IPS DF 6.9 (cell line): Measurements from ENCODE around the gene PI4KB.
A peak's percentile ranks its signal among the peaks of the same experiment; 100 is the strongest.
"Not testable (repeated sequence)": the region's sequence is repeated elsewhere in the genome, so short reads cannot be mapped to it uniquely, and the experiment has no call there.

ENCODE experiments used
- DNase-seq: peaks from one replicate; pipeline ENCODE4 v3.0.0-alpha.2; 2013; ENCODE audit warnings: low read depth, low spot score
- H3K27ac ChIP-seq: one replicate; pipeline ENCODE4 v1.5.1; 2013; ENCODE audit warnings: low read length, control low read depth
- H3K27me3 ChIP-seq: 2 replicates; pipeline ENCODE4 v1.6.1; 2013; ENCODE audit warnings: mild to moderate bottlenecking, low read length; ENCODE audit not compliant: control insufficient read depth, insufficient read depth
- H3K36me3 ChIP-seq: 2 replicates; pipeline ENCODE4 v1.6.1; 2013; ENCODE audit warnings: low read length; ENCODE audit not compliant: control insufficient read depth, insufficient read depth
- H3K4me1 ChIP-seq: 2 replicates; pipeline ENCODE4 v1.6.1; 2013; ENCODE audit warnings: low read length; ENCODE audit not compliant: control insufficient read depth, insufficient read depth
- H3K4me3 ChIP-seq: 2 replicates; pipeline ENCODE4 v1.5.1; 2013; ENCODE audit warnings: mild to moderate bottlenecking, low read length
- H3K9me3 ChIP-seq: 2 replicates; pipeline ENCODE4 v1.6.1; 2013; ENCODE audit warnings: low read length, inconsistent platforms; ENCODE audit not compliant: control insufficient read depth, insufficient read depth
- WGBS: extraction: QIAGEN DNeasy Blood & Tissue Kit; methylation state at CpG from one replicate; pipeline ENCODE4 v1.1.7; 2013; ENCODE audit warnings: mixed read lengths, missing lambda C conversion rate; ENCODE audit not compliant: insufficient read length, insufficient coverage; 5-methylcytosine and 5-hydroxymethylcytosine counted together

The PI4KB gene

GRCh38 chr1:151287767-151288500 lies 39.3 kb downstream of the PI4KB start:
- Histone ChIP-seq H3K27ac (no peak overlapping the region), H3K36me3 (peaks cover 50% of the 10 kb centered on the region), H3K4me1 (0 out of 2 replicates have a peak, but pooled peaks cover 5% of the 10 kb centered on the region), H3K27me3 (no peaks in the 10 kb centered on the region), H3K4me3 (no peak overlapping the region), H3K9me3 (no peaks in the 10 kb centered on the region)
- WGBS, result no CpG with 5 or more reads among the region's 22 CpGs
- DNase-seq, result no peak

GRCh38 chr1:151287341-151287699 lies 39.9 kb downstream of the PI4KB start:
- Histone ChIP-seq H3K27ac (no peak overlapping the region), H3K27me3 (no peaks in the 10 kb centered on the region), H3K4me3 (no peak overlapping the region), H3K4me1 (0 out of 2 replicates have a peak, but pooled peaks cover 5% of the 10 kb centered on the region), H3K9me3 (no peaks in the 10 kb centered on the region), H3K36me3 (peaks cover 46% of the 10 kb centered on the region)
- no CpG with 5 or more reads among the region's 7 CpGs for WGBS
- no peak for DNase-seq

- no peak for DNase-seq
- no peak overlapping the region for H3K4me3 ChIP-seq
- H3K36me3 ChIP-seq, result peaks cover 46% of the 10 kb centered on the region
- WGBS, result no CpG with 5 or more reads among the region's 10 CpGs
- H3K9me3 ChIP-seq, result no peaks in the 10 kb centered on the region
- H3K27me3 ChIP-seq, result no peaks in the 10 kb centered on the region
- H3K27ac ChIP-seq, result no peak overlapping the region
- 0 out of 2 replicates have a peak, but pooled peaks cover 5% of the 10 kb centered on the region for H3K4me1 ChIP-seq
These were observed 40.4 kb downstream of the PI4KB start for GRCh38 chr1:151286619-151287340.

- H3K9me3 ChIP-seq, result no peaks in the 10 kb centered on the region
- no peak overlapping the region for H3K27ac ChIP-seq
- no peak overlapping the region for H3K4me3 ChIP-seq
- no peak for DNase-seq
- no peaks in the 10 kb centered on the region for H3K27me3 ChIP-seq
- peaks cover 26% of the 10 kb centered on the region for H3K36me3 ChIP-seq
- H3K4me1 ChIP-seq, result 0 out of 2 replicates have a peak, but pooled peaks cover 5% of the 10 kb centered on the region
- WGBS, result no CpG with 5 or more reads among the region's 2 CpGs
These were observed 43.1 kb downstream of the PI4KB start for GRCh38 chr1:151284013-151284577.

DNA sequence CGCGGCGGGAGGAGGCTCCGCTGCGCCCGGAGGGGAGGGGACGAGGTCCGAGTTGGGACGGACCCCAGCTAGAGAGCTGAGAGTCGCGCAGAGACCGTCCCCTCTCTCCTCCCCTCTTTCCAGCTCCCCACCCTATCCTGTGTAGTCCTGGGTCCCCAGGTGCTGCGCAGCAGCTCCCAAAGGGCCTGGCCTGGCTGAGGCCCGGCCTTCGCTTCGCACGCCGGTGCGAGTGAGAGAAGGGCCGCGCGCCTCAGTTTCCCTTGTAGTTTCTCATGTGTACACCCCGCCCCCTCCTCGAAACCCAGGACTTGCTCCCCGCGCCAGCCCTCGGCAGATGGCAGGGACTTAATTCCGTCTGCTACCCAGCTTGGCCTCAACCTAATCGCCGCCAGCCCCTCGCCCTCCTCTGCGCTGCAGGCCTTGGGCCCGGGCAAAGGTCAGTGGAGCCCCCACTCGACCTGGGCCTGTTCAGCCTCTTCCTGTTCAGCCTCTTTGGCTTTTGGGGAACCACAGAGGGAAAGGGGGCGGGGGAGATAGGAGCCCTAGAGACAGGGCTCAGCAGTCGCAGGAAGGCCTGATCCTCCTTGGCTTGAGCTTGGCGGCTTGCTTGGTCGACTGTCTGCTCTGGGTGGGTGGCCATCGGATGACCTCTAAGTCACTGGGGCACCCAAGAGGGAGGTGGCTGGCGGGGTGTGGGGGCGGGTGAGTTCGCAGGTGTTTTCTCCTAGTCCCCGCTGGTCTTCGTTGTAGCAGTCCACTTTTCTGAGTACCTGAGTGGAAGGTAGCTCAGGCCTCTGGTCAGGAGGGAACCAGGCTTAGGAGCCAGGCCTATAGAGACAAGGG lies 44.1 kb downstream of the PI4KB start:
- no peak overlapping the region for H3K27ac ChIP-seq
- no peaks in the 10 kb centered on the region for H3K9me3 ChIP-seq
- 0 out of 2 replicates have a peak, but pooled peaks cover 5% of the 10 kb centered on the region for H3K4me1 ChIP-seq
- WGBS, result no CpG with 5 or more reads among the region's 44 CpGs
- H3K4me3 ChIP-seq, result peak overlapping the region; percentile 79
- no peak for DNase-seq
- peaks cover 19% of the 10 kb centered on the region for H3K36me3 ChIP-seq
- no peaks in the 10 kb centered on the region for H3K27me3 ChIP-seq

- WGBS, result no CpG with 5 or more reads among the region's 74 CpGs
- Histone ChIP-seq H3K27me3 (no peaks in the 10 kb centered on the region), H3K4me3 (peak within 1 kb of the TSS; percentile 79), H3K36me3 (peaks cover 10% of the 10 kb centered on the region), H3K9me3 (no peaks in the 10 kb centered on the region), H3K27ac (no peak within 1 kb of the TSS), H3K4me1 (0 out of 2 replicates have a peak, but pooled peaks cover 5% of the 10 kb centered on the region)
- peak; percentile 99 for DNase-seq
These were observed 45.0 kb downstream of the PI4KB start, which contains the start of gene ZNF687 for GRCh38 chr1:151281969-151282882. Gene ZNF687 (plus strand): TSS chr1:151282299. CDS start chr1:151286292, 3,993 bp downstream.

GRCh38 chr1:151281225-151281968 lies 45.8 kb downstream of the PI4KB start:
- no peak overlapping the region for H3K27ac ChIP-seq
- peaks cover 2% of the 10 kb centered on the region for H3K36me3 ChIP-seq
- peak; percentile 91 for DNase-seq
- H3K27me3 ChIP-seq, result no peaks in the 10 kb centered on the region
- H3K9me3 ChIP-seq, result no peaks in the 10 kb centered on the region
- H3K4me3 ChIP-seq, result peak overlapping the region; percentile 59
- WGBS, result no CpG with 5 or more reads among the region's 48 CpGs
- H3K4me1 ChIP-seq, result 0 out of 2 replicates have a peak, but pooled peaks cover 5% of the 10 kb centered on the region

- H3K4me1 ChIP-seq, result no peaks in the 10 kb centered on the region
- no CpG with 5 or more reads among the region's 2 CpGs for whole genome bisulfite sequencing
- H3K27ac ChIP-seq, result no peak overlapping the region
- H3K27me3 ChIP-seq, result no peaks in the 10 kb centered on the region
- no peak for DNase-seq
- H3K4me3 ChIP-seq, result no peak overlapping the region
- H3K9me3 ChIP-seq, result no peaks in the 10 kb centered on the region
- H3K36me3 ChIP-seq, result no peaks in the 10 kb centered on the region
These were observed 50.0 kb downstream of the PI4KB start for GRCh38 chr1:151277249-151277648.

- H3K27me3 ChIP-seq, H3K4me1 ChIP-seq, H3K27ac ChIP-seq, H3K9me3 ChIP-seq, H3K4me3 ChIP-seq, DNase-seq, H3K36me3 ChIP-seq: not testable (repeated sequence)
- no CpG with 5 or more reads among the region's 5 CpGs for WGBS
These were observed 51.9 kb downstream of the PI4KB start for GRCh38 chr1:151275341-151275740.
